DMS114 treated with DMSO at 0.1 percent for 48 hours (cell line): Measurements from ENCODE around the gene CHCHD6.

Source experiments
- DNase-seq: peaks from one replicate; lab custom pipeline; 2025; ENCODE audit not compliant: unreplicated experiment; lab: John Stamatoyannopoulos, UW

CHCHD6 gene

DNA sequence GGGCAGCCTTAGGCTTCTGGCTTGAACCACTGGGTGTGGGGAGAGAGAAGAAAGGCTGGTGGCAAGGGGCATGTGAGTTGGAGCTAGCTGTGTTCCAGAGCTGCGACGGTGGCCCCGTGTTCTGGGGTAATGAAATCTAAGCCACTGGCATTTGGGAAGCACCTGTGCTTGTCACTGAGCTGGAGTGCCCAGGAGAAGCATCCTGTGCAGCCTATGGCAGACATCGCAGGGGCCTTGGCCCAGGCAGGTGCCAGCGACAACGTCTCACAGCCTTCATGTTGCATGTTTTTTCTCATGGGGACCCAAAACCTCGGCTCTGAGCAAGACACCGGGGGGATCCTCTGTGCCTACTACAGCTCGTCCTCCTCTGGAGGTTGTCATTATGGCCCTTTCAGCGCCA is 187.8 kb downstream of the CHCHD6 start:
- DNase-seq: no peak

DNA sequence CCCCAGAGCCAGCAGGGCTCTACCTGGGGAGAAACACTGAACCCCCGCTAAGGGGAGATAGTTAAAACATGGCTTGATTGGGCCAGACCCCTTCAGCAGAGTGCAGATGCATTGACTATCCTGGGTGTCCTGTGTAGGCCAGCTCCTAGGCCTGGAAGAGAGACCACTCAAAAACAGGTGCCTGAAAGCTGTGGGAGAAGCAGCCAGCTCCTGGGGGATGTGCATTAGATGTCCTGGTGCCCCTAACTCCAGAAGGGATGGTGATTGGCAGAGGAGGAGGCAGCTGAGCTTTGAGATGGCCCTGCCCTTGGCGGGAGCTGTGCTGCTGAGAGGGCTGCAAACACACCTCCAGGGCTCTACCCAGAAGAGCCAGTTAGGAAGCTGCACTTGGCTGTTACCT is 189.6 kb downstream of the CHCHD6 start:
- DNase-seq: no peak

DNA sequence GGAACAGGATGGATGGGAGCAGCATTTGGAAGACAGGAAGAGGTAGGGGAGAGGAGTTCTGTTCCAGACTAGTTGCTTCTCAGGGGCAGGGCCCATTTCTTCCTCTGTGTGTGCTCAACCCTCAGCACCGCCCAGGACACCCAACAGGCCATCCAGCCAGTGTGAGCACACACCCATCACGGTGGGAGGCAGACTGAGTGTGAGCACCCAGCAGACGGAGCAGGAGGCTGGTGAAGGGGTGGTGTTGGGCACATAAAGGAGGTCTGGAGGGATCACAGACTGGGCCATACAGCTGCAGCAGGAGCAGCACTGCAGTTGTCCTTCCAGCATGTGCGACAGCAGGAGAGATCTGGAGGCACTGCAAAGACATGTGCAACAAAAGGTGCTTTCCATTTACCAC is 190.4 kb downstream of the CHCHD6 start:
- no peak for DNase-seq

DNA sequence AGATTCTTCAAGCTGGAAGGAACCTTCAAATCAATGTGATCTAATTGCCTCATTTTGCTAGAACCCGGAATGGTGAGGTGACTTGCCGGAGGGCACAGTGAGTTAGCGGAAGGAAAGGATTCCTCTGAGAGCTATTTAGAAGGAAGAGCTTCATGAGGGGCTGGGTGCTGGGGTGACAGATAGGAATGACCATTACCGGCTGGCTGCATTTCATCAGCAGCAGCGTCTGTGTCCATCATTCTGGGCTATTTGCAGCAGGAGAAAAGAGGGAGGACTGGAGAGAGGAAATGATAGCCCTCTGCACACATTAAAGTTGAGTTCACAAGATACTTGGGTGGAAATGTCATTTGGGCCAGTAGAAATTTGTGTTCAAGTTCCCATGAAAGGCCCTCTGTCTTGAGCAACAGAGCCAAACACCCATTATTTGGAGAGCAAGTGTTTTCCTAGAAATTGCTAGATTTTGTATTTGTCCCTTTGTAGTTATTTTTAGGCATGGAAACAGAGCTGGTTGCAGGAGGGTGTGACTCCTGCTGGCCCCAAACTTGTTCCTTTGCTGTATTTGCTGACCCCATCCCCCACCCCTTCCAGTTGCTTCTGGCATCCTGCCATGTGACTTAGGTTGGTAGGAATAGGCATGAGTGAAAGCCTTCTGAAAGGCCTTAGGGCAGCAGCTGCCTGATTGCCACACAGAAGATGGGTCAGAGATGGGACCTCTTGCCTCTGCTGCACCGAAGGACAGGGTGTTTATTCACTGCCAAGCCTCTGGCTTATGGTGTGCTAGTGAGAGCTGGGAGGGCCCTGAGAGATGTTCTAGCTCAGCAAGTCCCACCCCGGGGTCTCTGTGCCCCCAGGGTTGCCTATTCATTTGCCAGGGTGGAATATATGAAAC is 191.4 kb downstream of the CHCHD6 start:
- no peak for DNase-seq

DNA sequence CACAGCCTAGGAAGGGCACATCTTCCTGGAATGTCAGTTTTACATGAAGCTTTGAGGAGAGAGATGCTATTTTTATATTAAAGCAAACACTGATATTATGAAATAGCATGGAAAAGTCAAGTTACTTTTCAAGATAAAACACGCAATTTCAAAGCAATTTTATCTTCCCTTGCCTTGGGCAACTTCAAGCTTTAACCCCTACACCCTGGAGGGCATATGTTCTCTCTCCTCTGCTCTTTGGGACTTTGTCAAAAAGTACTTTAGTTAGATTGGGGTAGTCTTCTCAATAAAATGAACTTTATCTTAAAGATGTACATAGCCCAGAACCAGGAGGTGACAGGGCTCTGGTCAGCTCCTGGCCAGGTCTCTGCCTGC is 192.0 kb downstream of the CHCHD6 start:
- no peak for DNase-seq

DNA sequence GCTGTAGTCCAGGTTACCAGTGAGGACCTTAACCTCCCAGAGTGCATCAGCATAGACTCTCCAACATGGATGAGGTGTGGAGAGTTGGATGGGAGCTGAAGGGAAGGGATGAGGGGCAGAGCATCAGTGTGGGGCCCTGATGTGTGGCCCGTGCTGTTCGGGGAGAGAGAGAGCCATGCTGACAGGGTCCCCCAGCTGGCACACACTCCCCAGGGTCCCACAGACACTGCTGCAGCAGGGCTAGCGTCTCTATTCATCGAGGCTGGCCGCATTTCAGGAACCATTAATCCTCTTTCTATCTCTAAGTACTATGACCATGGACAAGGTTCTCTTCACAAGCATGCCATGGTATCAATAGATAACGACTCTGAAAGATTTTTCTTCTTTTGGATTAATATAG is 192.9 kb downstream of the CHCHD6 start:
- no peak for DNase-seq

DNA sequence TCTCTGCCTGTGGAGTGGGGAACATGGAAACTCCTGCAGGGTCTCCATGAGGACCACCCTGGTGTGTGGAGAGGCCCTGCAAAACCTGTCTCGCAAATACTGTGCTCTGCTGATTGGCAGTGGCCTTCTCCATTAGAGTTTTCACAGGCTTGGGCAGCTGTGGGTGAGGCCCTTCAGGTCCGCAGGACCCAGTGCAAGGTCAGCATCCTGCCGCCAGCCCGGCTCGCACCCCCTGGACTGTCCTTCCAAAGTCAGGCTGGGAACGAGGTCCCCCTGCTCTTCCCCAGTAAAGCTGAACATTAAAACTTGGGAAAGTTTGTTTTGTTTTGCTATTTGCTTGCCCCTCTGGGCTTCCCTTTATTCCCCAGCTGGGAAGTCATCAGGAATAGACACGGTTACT is 193.9 kb downstream of the CHCHD6 start:
- no peak for DNase-seq

DNA sequence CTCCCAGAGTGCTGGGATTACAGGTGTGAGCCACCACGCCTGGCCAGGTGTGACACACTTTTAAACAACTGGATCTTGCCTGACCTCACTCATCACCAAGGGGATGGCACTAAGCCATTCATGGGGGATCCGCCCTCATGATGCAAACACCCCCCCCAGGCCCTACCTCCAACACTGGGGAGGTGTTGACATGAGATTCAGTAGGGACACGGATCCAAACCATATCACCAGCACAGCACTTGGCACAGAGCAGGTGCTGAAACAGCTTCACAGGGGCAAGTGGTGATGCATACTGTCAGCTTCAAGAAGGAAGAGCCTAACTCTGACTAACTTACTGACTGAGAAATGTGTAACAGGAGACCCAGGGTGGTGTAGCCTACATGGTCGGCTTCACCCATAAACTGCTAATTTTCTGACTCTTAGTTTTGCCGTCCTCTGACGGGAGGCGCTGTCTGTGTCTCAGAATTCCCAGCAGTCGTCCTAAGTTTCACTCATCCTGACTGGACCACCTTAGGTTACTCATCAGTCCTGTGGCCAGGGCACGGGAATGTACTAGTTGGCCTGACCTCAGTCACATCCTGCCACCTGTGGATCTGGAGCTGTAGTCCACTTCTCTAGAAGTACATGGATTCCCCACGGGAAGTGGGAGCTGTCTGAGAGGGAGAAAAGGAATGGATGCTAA is 197.0 kb downstream of the CHCHD6 start:
- DNase-seq: no peak

DNA sequence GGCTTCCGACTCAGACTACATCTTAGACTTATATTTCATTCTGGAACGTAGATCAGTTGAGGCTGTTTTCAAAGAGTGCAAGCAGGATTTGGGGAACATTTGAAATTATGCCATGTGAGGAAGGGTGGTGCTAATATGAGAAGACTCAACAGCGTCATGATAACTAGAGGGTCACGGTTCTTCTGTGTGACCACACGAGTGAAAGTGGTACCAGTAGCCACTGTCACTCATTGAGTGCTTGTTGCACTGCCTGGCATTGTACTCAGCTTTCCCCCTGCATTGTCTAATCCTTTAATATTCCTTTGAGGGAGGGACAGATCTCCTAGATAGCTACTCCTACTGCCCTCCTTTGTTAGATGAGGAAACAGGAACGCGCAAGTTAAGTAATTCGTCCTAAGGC is 197.6 kb downstream of the CHCHD6 start:
- DNase-seq: no peak

DNA sequence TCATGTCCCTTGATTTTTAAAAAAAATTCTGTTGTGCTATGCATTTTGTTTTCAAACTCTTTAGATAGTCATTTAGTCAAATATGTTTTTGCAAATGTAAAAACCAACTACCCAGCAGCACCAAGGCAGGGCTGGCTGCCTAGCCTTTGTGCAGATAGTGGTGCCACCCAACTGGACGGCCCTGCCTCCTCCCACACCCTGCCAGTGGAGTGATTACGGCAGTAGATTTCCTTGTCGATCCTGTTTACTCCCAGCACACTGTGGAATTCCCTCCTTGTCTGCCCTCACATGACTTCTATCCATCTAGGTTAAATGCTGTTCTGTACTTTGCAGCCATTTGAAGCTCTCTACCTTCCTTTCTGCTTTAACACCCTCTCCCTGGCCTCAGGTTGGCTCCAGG is 199.5 kb downstream of the CHCHD6 start:
- DNase-seq: no peak

DNA sequence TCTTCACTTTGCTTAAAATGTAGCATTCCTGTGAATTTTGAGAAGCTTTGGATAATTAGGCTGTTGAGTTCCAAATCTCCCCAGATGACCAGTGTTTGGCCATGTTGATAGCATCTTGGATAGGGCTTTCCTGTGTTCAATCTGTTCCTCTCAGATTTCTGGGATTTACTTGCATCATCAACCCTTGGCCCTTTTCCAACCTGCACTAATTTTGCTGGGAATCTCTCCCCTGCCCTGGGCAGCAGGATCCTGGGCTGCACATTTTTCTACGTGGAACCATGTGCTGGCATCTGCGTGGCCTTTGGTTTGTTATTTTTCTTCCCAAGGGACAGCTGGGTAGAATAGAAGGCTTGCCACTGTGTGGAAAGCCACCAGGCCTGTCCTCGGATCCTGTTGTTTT is 203.5 kb downstream of the CHCHD6 start:
- DNase-seq: no peak

DNA sequence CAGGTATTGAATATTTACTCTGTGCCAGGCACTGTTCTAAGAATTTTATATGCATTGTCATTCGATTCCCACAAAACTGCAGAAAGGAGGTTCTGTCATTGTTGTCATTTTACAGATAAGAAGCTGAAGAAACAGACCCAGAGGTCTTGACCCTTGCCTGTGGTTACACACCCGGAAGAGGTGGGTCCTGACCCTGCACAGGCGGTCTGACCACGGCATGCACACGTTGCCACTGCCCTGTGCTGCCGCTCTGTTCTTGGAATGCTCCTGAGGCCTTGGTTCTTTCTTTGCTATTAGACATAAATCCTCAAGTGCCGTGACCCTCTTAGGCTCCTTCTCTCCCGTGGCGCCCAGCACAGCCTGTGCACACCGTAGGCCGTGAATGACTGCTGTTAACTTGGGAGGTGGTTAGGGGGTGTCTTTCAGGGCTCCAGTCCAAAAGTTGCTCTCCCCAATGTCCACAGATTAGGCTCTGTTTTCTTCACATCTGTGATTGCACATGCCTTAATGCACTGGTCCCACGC is 204.8 kb downstream of the CHCHD6 start:
- no peak for DNase-seq

DNA sequence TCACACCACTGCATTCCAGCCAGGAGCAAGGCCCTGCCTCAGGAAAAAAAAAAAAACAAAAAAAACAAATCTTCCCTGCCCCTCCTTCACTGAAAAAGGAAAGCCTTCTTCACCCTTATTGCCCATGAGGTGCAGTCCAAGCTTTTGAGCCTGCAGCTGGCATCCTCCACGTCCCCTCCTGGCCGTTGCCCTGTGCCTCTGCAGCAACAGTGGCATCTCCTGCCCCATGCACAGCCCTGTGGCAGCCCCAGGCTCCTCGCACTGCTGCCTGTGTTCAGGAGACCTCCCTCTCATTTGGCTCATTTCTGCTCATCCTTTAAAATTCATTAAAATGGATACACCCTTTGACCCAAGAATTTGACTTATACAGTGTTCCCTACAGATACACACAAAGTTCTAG is 206.2 kb downstream of the CHCHD6 start:
- no peak for DNase-seq

DNA sequence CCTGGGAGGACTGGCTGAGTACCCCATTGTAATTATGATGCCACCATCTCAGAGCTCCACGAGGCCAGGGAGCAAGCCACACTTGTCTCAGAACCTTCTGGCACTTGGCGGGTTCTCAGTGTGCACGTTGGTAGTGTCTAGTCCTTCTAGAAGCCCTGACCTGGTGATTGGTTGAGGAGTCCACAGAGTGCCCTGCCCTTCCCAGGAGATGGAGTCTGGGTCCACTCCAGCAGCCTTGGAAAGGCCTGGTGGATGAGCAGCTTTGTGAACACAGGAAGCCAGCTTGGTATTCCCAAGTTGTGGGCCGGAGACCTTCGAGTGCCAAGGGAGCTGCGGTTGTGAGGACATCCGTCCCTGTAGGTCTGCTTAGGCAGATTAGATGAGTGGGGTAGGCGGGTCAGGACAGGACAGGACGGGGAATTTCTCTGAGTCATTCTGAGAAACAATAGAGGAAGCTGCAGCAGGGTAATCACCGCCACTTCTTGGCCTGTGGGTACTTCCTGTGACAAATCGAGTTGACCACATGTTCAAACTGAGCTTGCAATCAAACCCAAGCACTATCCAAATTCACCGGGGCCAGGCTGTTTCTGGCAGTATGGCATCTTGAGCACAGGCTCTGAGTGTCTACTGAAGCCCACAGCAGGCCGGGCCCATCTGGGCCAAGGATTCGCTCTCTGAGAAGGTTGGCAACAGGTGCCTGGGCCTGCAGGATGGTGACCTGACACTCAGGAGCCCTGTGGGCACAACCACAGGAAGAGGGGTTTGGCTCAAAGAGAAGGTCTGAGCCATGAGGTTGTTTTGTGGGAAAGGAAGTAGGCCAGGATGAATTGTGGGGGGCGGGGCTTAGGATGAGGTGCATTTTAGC is 207.4 kb downstream of the CHCHD6 start:
- no peak for DNase-seq

DNA sequence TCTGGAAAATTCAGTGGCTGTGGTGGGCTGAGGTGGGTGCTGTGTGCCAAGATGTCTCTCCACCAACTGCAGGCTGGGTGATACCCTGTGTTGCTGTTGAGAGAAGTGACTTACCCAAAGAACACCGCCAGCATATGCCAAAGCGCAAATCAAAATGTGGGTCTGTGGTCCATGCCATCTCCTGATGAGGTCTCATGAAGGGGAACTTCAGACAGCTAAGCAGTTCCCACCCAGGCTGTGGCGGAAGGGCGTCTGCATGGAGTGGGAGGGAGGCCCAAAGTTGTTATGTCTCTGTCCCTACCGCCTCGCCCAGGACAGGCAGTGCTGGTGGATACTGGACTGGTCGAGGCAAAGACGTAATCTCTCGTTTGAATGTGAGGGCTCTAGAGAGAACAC is 208.0 kb downstream of the CHCHD6 start:
- no peak for DNase-seq

DNA sequence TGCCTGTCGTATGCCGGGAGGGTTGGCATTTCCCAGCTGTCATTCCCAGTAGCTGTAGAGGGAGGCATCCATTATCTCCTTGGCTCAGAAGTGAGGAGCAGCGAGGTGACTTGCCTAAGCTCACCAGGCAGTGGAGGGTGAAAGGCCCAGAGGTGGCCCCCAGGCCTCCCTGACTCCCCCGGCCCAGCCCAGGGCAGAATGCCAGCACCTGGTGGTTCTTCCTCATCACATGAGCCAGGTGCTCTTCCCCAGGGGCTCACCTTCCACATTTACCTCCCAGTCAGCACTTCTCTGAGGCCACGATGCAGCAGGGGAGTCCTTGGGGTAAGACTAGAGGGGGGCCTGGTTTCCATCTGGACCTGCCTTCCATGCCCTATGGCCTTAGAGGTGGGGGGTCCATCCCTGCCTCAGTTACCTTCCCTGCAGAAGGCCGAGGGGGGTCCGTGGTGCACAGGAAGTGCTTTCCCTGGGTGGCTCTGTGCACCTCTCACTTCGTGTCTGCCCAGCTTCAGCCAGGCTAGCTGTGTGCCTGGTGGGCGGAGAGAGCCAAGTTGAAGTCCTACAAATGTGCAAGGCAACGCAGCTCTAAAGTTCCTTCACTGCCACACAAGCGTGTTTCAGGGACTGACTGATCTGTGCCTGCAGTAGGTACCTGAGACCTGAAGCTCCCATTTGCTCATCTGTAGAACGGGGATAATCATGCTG is 208.6 kb downstream of the CHCHD6 start:
- no peak for DNase-seq

DNA sequence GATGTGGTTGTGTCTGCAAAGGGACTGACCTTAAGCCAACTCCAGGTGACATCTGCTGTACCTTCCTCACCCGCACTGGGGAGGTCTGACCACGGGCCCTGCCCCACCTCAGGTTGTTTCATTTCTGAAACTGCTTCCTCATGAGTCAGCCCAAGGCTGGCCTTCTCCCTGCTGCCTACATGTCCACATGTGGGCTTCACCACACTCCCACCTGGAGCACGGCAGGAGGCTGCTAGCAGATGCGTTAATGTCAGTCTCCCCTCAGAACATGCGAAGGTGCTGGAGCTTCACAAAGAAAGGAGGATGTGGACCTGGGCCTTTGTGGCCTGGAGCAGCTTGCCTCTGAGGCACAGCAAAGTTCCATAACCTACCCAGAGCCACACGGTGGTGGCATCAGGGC is 209.5 kb downstream of the CHCHD6 start:
- DNase-seq: no peak

DNA sequence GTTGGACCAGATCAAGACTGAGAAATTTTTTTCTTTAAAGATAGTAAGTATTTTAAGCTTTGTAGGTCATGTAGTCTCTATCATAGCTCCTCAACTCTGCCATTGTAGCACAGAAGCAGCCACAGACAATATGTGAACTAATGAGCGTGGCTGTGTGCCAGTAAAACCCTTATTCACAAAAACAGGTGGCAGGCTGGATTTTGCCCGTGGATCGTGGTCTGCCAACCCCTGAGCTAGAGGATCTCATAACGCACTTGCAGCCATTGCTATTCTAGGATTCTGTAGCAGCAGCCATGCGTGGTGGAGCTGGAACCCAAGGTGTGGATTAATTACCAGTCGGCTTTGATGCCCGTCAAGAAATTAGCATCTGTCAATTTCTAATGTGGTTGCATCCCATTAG is 210.2 kb downstream of the CHCHD6 start:
- DNase-seq: no peak

DNA sequence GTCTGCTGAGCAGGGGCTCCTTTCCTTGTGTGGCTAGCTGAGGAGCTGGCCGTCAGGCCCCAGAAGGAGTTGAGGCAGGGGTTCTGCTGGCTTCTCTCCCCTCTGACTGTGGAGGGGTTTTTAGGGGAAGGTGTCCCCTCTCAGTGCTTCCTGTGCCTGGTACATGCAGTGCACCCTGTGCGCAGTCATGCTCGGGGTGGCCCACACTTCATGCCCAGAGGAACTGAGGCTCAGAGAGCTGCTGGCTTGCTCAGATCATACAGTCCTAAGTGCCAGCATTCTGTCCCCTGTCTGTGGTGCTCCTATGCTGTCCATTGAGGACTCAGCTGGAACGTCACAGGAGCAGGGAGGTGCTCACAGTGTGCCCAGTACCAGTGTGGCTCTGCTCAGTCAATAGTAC is 211.0 kb downstream of the CHCHD6 start:
- no peak for DNase-seq

DNA sequence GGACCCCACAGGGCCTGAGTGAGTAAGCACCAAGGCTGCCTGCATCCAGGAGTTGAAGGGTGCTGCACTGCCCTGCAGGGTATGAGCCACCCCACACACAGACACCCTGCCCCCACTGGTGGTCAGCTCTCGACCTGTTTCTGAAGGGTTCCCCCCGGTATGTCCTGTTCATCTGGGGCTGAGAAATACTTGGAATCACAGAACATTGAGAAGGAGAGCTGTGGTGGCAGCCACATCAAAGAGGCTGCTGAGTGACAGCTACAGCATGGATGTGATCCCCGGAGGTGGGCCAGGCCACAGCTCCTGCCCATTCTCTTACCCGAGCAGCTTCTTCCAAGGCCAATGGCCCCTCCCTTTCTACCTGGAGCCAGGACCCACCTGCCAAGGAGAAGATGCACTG is 212.5 kb downstream of the CHCHD6 start:
- no peak for DNase-seq

DNA sequence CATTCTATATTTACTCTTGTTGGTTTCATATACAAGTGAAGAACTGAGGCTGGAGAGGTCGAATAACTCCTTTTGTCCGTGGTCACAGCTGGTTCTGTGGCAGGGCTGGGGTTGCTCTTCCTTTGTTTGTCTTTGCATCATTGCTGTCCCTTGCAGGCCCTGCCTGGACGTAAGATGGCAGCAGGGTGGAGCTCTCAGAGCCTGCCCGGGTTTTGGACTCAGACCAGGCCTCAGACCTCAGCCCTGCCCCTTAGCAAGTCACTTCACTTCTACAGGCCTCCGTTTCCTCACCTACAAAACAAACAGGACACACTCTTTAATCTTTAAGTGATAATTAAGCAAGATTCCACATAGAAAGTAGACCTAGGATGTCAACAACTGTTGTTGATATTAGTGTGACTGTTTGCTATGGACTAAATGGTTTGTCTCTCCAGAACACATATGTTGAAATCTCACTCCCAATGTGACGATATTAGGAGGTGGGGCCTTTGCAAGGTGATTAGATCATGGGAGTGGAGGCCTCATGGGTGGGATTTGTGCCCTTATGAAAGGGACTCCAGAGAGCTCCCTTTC is 213.3 kb downstream of the CHCHD6 start:
- no peak for DNase-seq
